Thyroid gland (tissue), 4 donors: ENCODE measurements around the gene SLC7A14. TPM values are rescaled to one million over a fixed set of nuclear protein-coding genes. Genes with fewer than 3 reads are reported as not detected.

Experiments
- DNase-seq, 2 donors: peaks; one replicate each; pipeline ENCODE4 v3.0.0-alpha.2; 2019
- H3K27ac ChIP-seq, 3 donors: fragments of 200-600 bp; sonication (generic); 1 replicate in 2 of 3; 2 replicates in 1 of 3; pipeline ENCODE4 v1.5.1; 2016 to 2019; ENCODE audit warnings: mild to moderate bottlenecking in 1 of 3, moderate library complexity in 1 of 3
- H3K27me3 ChIP-seq: fragments of 200-600 bp; sonication (generic); one replicate; pipeline ENCODE4 v1.5.1; 2019
- H3K36me3 ChIP-seq, 2 donors: fragments of 200-600 bp; sonication (generic); one replicate each; pipeline ENCODE4 v1.5.1; 2016 to 2019
- H3K4me1 ChIP-seq, 2 donors: fragments of 200-600 bp; sonication (generic); one replicate each; pipeline ENCODE4 v1.5.1; 2017 to 2019
- H3K4me3 ChIP-seq, 3 donors: fragments of 200-600 bp; sonication (generic); replicated peaks in 1 of 3; 1 replicate in 2 of 3; 2 replicates in 1 of 3; pipeline ENCODE4 v1.5.1; 2016; ENCODE audit warnings: mild to moderate bottlenecking in 1 of 3
- H3K9me3 ChIP-seq: fragments of 200-600 bp; sonication (generic); one replicate; pipeline ENCODE4 v1.5.1; 2017
- CTCF ChIP-seq, 6 experiments: fragments of 200-600 bp in 3 of 6; fragments of 450-650 bp in 3 of 6; sonication (generic) in 3 of 6; IDR thresholded peaks; one replicate each; pipeline ENCODE4 v1.5.1; 2016 to 2019; ENCODE audit warnings: antibody characterized with exemption in 6 of 6, mild to moderate bottlenecking in 2 of 6, inconsistent platforms in 1 of 6, moderate library complexity in 1 of 6
- POLR2A ChIP-seq, 2 donors: fragments of 450-650 bp; IDR thresholded peaks; one replicate each; pipeline ENCODE4 v1.6.1; 2017; ENCODE audit warnings: antibody characterized with exemption in 2 of 2, mild to moderate bottlenecking in 2 of 2, moderate library complexity in 1 of 2
- WGBS, 2 donors: methylation state at CpG; one replicate each; pipeline ENCODE4 v1.1.5; 2017; 5-methylcytosine and 5-hydroxymethylcytosine counted together
- intact Hi-C: fragments of 100-400 bp; cut with DNase I; formaldehyde crosslinking; loops from one replicate; pipeline ENCODE4 v1.15.1; 2023
- total RNA-seq, 4 donors: library from RNA; depleted of rRNA; stranded (reverse); fragments of >200 nt; gene quantifications; one replicate each; pipeline ENCODE4 v1.2.3, GENCODE V29; 2016

SLC7A14 gene
- total RNA-seq, 4 donors from 2014 or later = 0.11 to 0.34 (median 0.13) TPM; not detected in 1

GRCh38 chr3:170565495-170565894 lies 20.4 kb downstream of the SLC7A14 start:
- H3K27ac ChIP-seq = no peak overlapping the region
- whole genome bisulfite sequencing, 2 donors = 87 to 98% methylated on average over 2 of the region's 2 CpGs
- intact Hi-C loops = no loop called here
- no peaks in the 10 kb centered on the region for H3K36me3 ChIP-seq
- H3K9me3 ChIP-seq = no peaks in the 10 kb centered on the region
- no peaks in the 10 kb centered on the region for H3K27me3 ChIP-seq
- H3K4me1 ChIP-seq = no peaks in the 10 kb centered on the region
- TF ChIP-seq CTCF (IDR thresholded peaks at IDR 0.05) (no peak), POLR2A (IDR thresholded peaks at IDR 0.05) (no peak)
- no peak overlapping the region for H3K4me3 ChIP-seq
- DNase-seq = no peak

- Histone ChIP-seq H3K4me3 (no peak overlapping the region), H3K9me3 (no peaks in the 10 kb centered on the region), H3K4me1 (no peaks in the 10 kb centered on the region), H3K27ac (no peak overlapping the region), H3K36me3 (no peaks in the 10 kb centered on the region), H3K27me3 (no peaks in the 10 kb centered on the region)
- 70 to 72% methylated on average over 2 of the region's 2 CpGs for WGBS, 2 donors
- no peak for DNase-seq
- intact Hi-C loops = no loop called here
- TF ChIP-seq CTCF (IDR thresholded peaks at IDR 0.05) = no peak
- no peak for TF ChIP-seq POLR2A (IDR thresholded peaks at IDR 0.05)
Observed at GRCh38 chr3:170564664-170565063, 21.2 kb downstream of the SLC7A14 start.

GRCh38 chr3:170563712-170564423 lies 22.0 kb downstream of the SLC7A14 start:
- no peak for TF ChIP-seq CTCF (IDR thresholded peaks at IDR 0.05)
- TF ChIP-seq POLR2A (IDR thresholded peaks at IDR 0.05) = no peak
- H3K4me1 ChIP-seq = no peaks in the 10 kb centered on the region
- no peak overlapping the region for H3K4me3 ChIP-seq
- H3K9me3 ChIP-seq = no peaks in the 10 kb centered on the region
- H3K27me3 ChIP-seq = no peaks in the 10 kb centered on the region
- no peak overlapping the region for H3K27ac ChIP-seq
- 70 to 78% methylated on average over 7 of the region's 7 CpGs for WGBS, 2 donors
- intact Hi-C loops = no loop called here
- no peak for DNase-seq
- no peaks in the 10 kb centered on the region for H3K36me3 ChIP-seq

- TF ChIP-seq POLR2A (IDR thresholded peaks at IDR 0.05) (no peak), CTCF (IDR thresholded peaks at IDR 0.05) (no peak)
- no peaks in the 10 kb centered on the region for H3K36me3 ChIP-seq
- H3K4me3 ChIP-seq = no peak overlapping the region
- no peak overlapping the region for H3K27ac ChIP-seq
- whole genome bisulfite sequencing, 2 donors = 81 to 85% methylated on average over 1 of the region's 1 CpG
- H3K9me3 ChIP-seq = no peaks in the 10 kb centered on the region
- no peak for DNase-seq
- no peaks in the 10 kb centered on the region for H3K27me3 ChIP-seq
- H3K4me1 ChIP-seq = no peaks in the 10 kb centered on the region
- intact Hi-C loops = no loop called here
Observed at GRCh38 chr3:170562080-170562479, 23.8 kb downstream of the SLC7A14 start.

- Histone ChIP-seq H3K36me3 (no peaks in the 10 kb centered on the region), H3K4me1 (no peaks in the 10 kb centered on the region), H3K9me3 (no peaks in the 10 kb centered on the region), H3K4me3 (no peak overlapping the region), H3K27ac (no peak overlapping the region), H3K27me3 (no peaks in the 10 kb centered on the region)
- TF ChIP-seq POLR2A (IDR thresholded peaks at IDR 0.05) (no peak), CTCF (IDR thresholded peaks at IDR 0.05) (no peak)
- DNase-seq = no peak
- intact Hi-C loops = no loop called here
- WGBS, 2 donors = 60 to 68% methylated on average over 5 of the region's 5 CpGs
Observed at GRCh38 chr3:170560717-170561382, 25.0 kb downstream of the SLC7A14 start.
